K562 (cell line): ENCODE data around the gene WFIKKN2. TPM values are rescaled to one million over a fixed set of nuclear protein-coding genes. Genes with fewer than 3 reads are reported as not detected.
A peak's percentile ranks its signal among the peaks of the same experiment; 100 is the strongest.
"Not testable (repeated sequence)": the region's sequence is repeated elsewhere in the genome, so short reads cannot be mapped to it uniquely, and the experiment has no call there.

Source experiments
- ATAC-seq: fragments of 200-7000 bp; cut with Tn5 transposase; 3 replicates; pipeline ENCODE4 v1.9.1; 2020; ENCODE audit warnings: moderate library complexity
- BruUV-seq: library from RNA; stranded (reverse); fragments of 400-500 nt; replicated peaks from 2 replicates; lab custom pipeline; 2021; lab: Mats Ljungman, UMichigan
- CTCF ChIA-PET: fragments of 300-600 bp; formaldehyde crosslinking; extraction: SDS; loops from one replicate; lab custom pipeline; 2021; ENCODE audit warnings: low intra/inter-chr PET ratio; lab: Yijun Ruan, JAX
- POLR2A ChIA-PET: fragments of 300-600, 350-650 bp; sonication (Branson Sonifier 250); formaldehyde crosslinking; extraction: SDS; loops from one replicate; lab custom pipeline; 2021; ENCODE audit warnings: antibody characterized with exemption, inconsistent platforms; lab: Yijun Ruan, JAX
- DNase-seq, 4 experiments: peaks; one replicate each; pipeline versions ENCODE4 v3.0.0 to v3.0.0-alpha.2; 2011 to 2018; ENCODE audit warnings: low spot score in 3 of 4, mixed read lengths in 3 of 4; ENCODE audit errors: extremely low read depth in 1 of 4
- FAIRE-seq: peaks from 2 replicates; lab custom pipeline; 2011; peaks lifted over from hg19 to GRCh38; lab: Jason Lieb, UNC
- H2AFZ ChIP-seq: 2 replicates; pipeline ENCODE4 v1.6.0; 2011; ENCODE audit warnings: low read depth, low read length, control low read depth, inconsistent platforms
- H3K27ac ChIP-seq: fragments of 200-600 bp; 3 replicates; pipeline ENCODE4 v1.8.0; 2011; ENCODE audit warnings: low read depth, mild to moderate bottlenecking, control low read depth, inconsistent platforms, low read length, moderate library complexity, mixed read lengths; ENCODE audit errors: extremely low read depth
- H3K27me3 ChIP-seq, 2 experiments: fragments of 300-600 bp in 1 of 2; 2 replicates in 1 of 2; 3 replicates in 1 of 2; pipeline versions ENCODE4 v1.6.0 to v1.8.0; 2011; ENCODE audit warnings: inconsistent platforms in 2 of 2, low read length in 2 of 2, mild to moderate bottlenecking in 1 of 2, mixed read lengths in 1 of 2, moderate library complexity in 1 of 2; ENCODE audit not compliant: control insufficient read depth in 2 of 2, insufficient read depth in 2 of 2
- H3K36me3 ChIP-seq: fragments of 300-600 bp; 3 replicates; pipeline ENCODE4 v1.8.0; 2011; ENCODE audit warnings: mild to moderate bottlenecking, low read length, inconsistent platforms; ENCODE audit not compliant: control insufficient read depth, insufficient read depth
- H3K4me1 ChIP-seq, 2 experiments: fragments of 200-600 bp in 1 of 2; replicated peaks in 1 of 2; 2 replicates in 1 of 2; 3 replicates in 1 of 2; pipeline versions ENCODE4 v1.5.1 to v1.8.0; 2011; ENCODE audit warnings: inconsistent platforms in 2 of 2, low read length in 2 of 2, mild to moderate bottlenecking in 1 of 2, mixed read lengths in 1 of 2, moderate library complexity in 1 of 2; ENCODE audit not compliant: control insufficient read depth in 2 of 2, insufficient read depth in 2 of 2
- H3K4me2 ChIP-seq: 2 replicates; pipeline ENCODE4 v1.6.1; 2011; ENCODE audit warnings: low read length, control low read depth, inconsistent platforms, mixed read lengths; ENCODE audit not compliant: insufficient read depth
- H3K4me3 ChIP-seq: fragments of 200-600 bp; sonication (generic), shearing (Covaris generic); 2 replicates; pipeline ENCODE4 v1.5.1; 2016; ENCODE audit warnings: control low read depth, inconsistent platforms
- H3K79me2 ChIP-seq: fragments of 200-600 bp; 3 replicates; pipeline ENCODE4 v1.8.0; 2011; ENCODE audit warnings: low read length, inconsistent platforms; ENCODE audit not compliant: control insufficient read depth, insufficient read depth
- H3K9ac ChIP-seq, 2 experiments: 2 replicates each; pipeline versions ENCODE4 v1.6.0 to v1.6.1; 2011; ENCODE audit warnings: low read depth in 2 of 2, low read length in 2 of 2, control low read depth in 1 of 2, inconsistent platforms in 1 of 2, mild to moderate bottlenecking in 1 of 2, mixed read lengths in 1 of 2; ENCODE audit not compliant: insufficient read depth in 1 of 2
- H3K9me1 ChIP-seq: one replicate; pipeline ENCODE4 v1.6.0; 2011; ENCODE audit warnings: inconsistent platforms, mild to moderate bottlenecking, low read length, moderate library complexity; ENCODE audit not compliant: control insufficient read depth, insufficient read depth
- H3K9me3 ChIP-seq: replicated peaks from 2 replicates; pipeline ENCODE4 v1.5.1; 2011; ENCODE audit warnings: low read depth, low read length, inconsistent platforms; ENCODE audit not compliant: control insufficient read depth, insufficient read depth
- H4K20me1 ChIP-seq: replicated peaks from 2 replicates; pipeline ENCODE4 v1.6.1; 2011; ENCODE audit warnings: low read length, inconsistent platforms, mixed read lengths; ENCODE audit not compliant: control insufficient read depth, insufficient read depth
- GATAD2A ChIP-seq: fragments of 450-650 bp; IDR thresholded peaks from 2 replicates; pipeline ENCODE4 v1.6.1; 2017
- HNRNPK ChIP-seq: fragments of 200-400 bp; formaldehyde crosslinking; IDR thresholded peaks from one replicate; pipeline ENCODE4 v1.6.1; 2018; ENCODE audit warnings: mild to moderate bottlenecking, low read depth, low read length; ENCODE audit not compliant: poor library complexity, severe bottlenecking
- MCM7 ChIP-seq, 2 experiments: fragments of 450-650 bp; IDR thresholded peaks; 2 replicates each; pipeline ENCODE4 v1.6.1; 2016 to 2018
- PCBP1 ChIP-seq: fragments of 200-400 bp; formaldehyde crosslinking; IDR thresholded peaks from 2 replicates; pipeline ENCODE4 v1.6.1; 2018; ENCODE audit warnings: mild to moderate bottlenecking, low read depth, low read length; ENCODE audit not compliant: poor library complexity, severe bottlenecking
- PCBP2 ChIP-seq: fragments of 200-400 bp; formaldehyde crosslinking; IDR thresholded peaks from 2 replicates; pipeline ENCODE4 v1.6.1; 2018; ENCODE audit warnings: low read length, low read depth, mild to moderate bottlenecking, moderate library complexity; ENCODE audit not compliant: poor library complexity, severe bottlenecking
- PYGO2 ChIP-seq: fragments of 450-650 bp; IDR thresholded peaks from 2 replicates; pipeline ENCODE4 v1.6.1; 2016; ENCODE audit warnings: mild to moderate bottlenecking, missing genetic modification characterization, moderate library complexity, missing compliant biosample characterization
- RFX1 ChIP-seq: fragments of 450-650 bp; IDR thresholded peaks from 2 replicates; pipeline ENCODE4 v1.6.1; 2016; ENCODE audit warnings: mild to moderate bottlenecking, moderate library complexity
- RNF2 ChIP-seq: sonication (generic); IDR thresholded peaks from 2 replicates; pipeline ENCODE4 v1.6.1; 2016
- SIX5 ChIP-seq, 2 experiments: IDR thresholded peaks; 2 replicates each; pipeline ENCODE4 v1.6.1; 2011; ENCODE audit warnings: low read length in 2 of 2, borderline replicate concordance in 1 of 2, low read depth in 1 of 2, mild to moderate bottlenecking in 1 of 2, moderate library complexity in 1 of 2; ENCODE audit not compliant: insufficient read depth in 1 of 2
- SMARCA4 ChIP-seq: fragments of 450-650 bp; IDR thresholded peaks from 2 replicates; pipeline ENCODE4 v1.6.1; 2016
- SRSF9 ChIP-seq: fragments of 200-400 bp; formaldehyde crosslinking; IDR thresholded peaks from 2 replicates; pipeline ENCODE4 v1.6.1; 2017; ENCODE audit warnings: low read depth, low read length, borderline replicate concordance
- XRCC3 ChIP-seq: fragments of 450-650 bp; IDR thresholded peaks from 2 replicates; pipeline ENCODE4 v1.6.1; 2017; ENCODE audit warnings: mild to moderate bottlenecking, moderate library complexity
- WGBS: fragments of 100-300 bp; shearing (Covaris generic); methylation state at CpG from one replicate; pipeline ENCODE4 v1.1.6; 2016; ENCODE audit warnings: low coverage, mixed read lengths; ENCODE audit not compliant: insufficient coverage; ENCODE audit errors: missing lambda C conversion rate; 5-methylcytosine and 5-hydroxymethylcytosine counted together
- in situ Hi-C: fragments of 300-500 bp; cut with MboI; formaldehyde crosslinking; loops from 4 replicates; pipeline ENCODE4 v1.15.0; 2018; ENCODE audit warnings: inconsistent platforms, mixed read lengths
- intact Hi-C: fragments of 100-400 bp; cut with micrococcal nuclease; formaldehyde crosslinking; loops from 2 replicates; pipeline ENCODE4 v1.14.2; 2022
- polyA plus RNA-seq, 8 experiments: library from polyadenylated mRNA; depleted of rRNA in 4 of 8; stranded (reverse) in 5 of 8; unstranded in 3 of 8; fragments of >200 nt; fragmentation: Nextera tagmentation in 2 of 8; fragmentation: Illumina TruSeq in 1 of 8; extraction: Ambion mirVana in 2 of 8; extraction: Trizol in 1 of 8; gene quantifications; 2 replicates each; pipeline versions ENCODE4 v1.2.1 to v1.2.3, GENCODE V29; 2011 to 2014; ENCODE audit warnings: inconsistent platforms in 1 of 8, missing spikeins in 1 of 8
- total RNA-seq, 7 experiments: library from RNA; depleted of rRNA in 6 of 7; stranded (reverse); fragments of >200 nt in 6 of 7; fragmentation: Illumina TruSeq in 2 of 7; extraction: Trizol in 2 of 7; gene quantifications; 2 replicates each; pipeline versions ENCODE4 v1.2.1 to v1.2.3, GENCODE V29; 2011 to 2021; ENCODE audit warnings: low replicate concordance in 1 of 7
- TF ChIP-seq, protein P1 (sequence below), 2 experiments: IDR thresholded peaks; 2 replicates each; pipeline ENCODE4 v1.6.1; 2012; ENCODE audit warnings: improper control_type of control experiment in 2 of 2, low read depth in 2 of 2, low read length in 2 of 2, borderline replicate concordance in 1 of 2

WFIKKN2 gene
- total and polyA plus RNA-seq, 9 of the 15 experiments (the other 6 are each of a cell fraction or from before 2014, with no cell fraction given), result 0.07 TPM; not detected in 8

DNA sequence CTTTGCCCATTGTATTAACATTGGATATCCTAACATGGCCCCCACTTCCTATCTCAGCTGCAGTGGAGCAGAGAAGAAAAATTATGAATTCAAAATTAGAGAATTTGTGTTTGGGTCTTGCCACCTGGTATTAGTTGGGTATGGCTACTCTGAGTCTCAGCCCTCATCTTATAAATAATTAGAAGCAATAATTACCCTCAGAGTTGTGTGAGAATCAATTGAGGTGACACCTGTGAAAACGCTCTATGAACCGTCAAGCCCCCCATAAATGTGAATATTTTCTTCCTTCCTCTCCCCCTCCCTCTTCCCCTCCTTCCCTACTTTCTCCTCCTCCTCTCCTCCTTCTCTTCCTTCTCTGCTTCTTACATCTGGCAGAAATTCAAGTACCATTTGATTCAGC, 39.7 kb downstream of the WFIKKN2 start:
- Histone ChIP-seq H3K36me3 (no peaks in the 10 kb centered on the region), H3K27ac (no peak overlapping the region), H3K4me2 (no peak overlapping the region), H3K27me3 (no peaks in the 10 kb centered on the region), H2AFZ (no peak overlapping the region; the same call in 1 of the 2 replicates), H4K20me1 (no peaks in the 10 kb centered on the region), H3K9ac (no peak overlapping the region), H3K4me1 (peaks cover 0 to 5% of the 10 kb centered on the region in 2 experiments; a peak in 1 of 5 replicates), H3K9me3 (peaks cover 1% of the 10 kb centered on the region), H3K9me1 (no peaks in the 10 kb centered on the region), H3K79me2 (no peaks in the 10 kb centered on the region), H3K4me3 (no peak overlapping the region)
- in situ Hi-C loops, result no loop called here
- BruUV-seq, result no TSS peak
- ATAC-seq, result no peak
- no peak for TF ChIP-seq MCM7 (IDR thresholded peaks at IDR 0.05)
- TF ChIP-seq XRCC3, result no peak
- no peak for TF ChIP-seq RFX1
- TF ChIP-seq SMARCA4, result no peak
- peak; percentile 29 for TF ChIP-seq PCBP1
- TF ChIP-seq SRSF9, result no peak
- no peak for TF ChIP-seq RNF2
- no peak for TF ChIP-seq GATAD2A
- no peak for TF ChIP-seq PYGO2 (tag)
- peak; percentile 28 for TF ChIP-seq HNRNPK
- TF ChIP-seq, protein P1, sequence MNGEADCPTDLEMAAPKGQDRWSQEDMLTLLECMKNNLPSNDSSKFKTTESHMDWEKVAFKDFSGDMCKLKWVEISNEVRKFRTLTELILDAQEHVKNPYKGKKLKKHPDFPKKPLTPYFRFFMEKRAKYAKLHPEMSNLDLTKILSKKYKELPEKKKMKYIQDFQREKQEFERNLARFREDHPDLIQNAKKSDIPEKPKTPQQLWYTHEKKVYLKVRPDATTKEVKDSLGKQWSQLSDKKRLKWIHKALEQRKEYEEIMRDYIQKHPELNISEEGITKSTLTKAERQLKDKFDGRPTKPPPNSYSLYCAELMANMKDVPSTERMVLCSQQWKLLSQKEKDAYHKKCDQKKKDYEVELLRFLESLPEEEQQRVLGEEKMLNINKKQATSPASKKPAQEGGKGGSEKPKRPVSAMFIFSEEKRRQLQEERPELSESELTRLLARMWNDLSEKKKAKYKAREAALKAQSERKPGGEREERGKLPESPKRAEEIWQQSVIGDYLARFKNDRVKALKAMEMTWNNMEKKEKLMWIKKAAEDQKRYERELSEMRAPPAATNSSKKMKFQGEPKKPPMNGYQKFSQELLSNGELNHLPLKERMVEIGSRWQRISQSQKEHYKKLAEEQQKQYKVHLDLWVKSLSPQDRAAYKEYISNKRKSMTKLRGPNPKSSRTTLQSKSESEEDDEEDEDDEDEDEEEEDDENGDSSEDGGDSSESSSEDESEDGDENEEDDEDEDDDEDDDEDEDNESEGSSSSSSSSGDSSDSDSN (IDR thresholded peaks at IDR 0.05; ENCODE audit: borderline replicate concordance in 1 of 2, low read depth in 2 of 2, low read length in 2 of 2), result no peak
- peak; percentile 76 for TF ChIP-seq PCBP2
- TF ChIP-seq SIX5 (IDR thresholded peaks at IDR 0.05; ENCODE audit: borderline replicate concordance in 1 of 2, insufficient read depth in 1 of 2, low read depth in 1 of 2, low read length in 2 of 2), result no peak
- POLR2A ChIA-PET, result interaction anchor here (0.9 to 1.6 kb wide), 2 partner anchors 9 to 27 kb away, joined by 3 to 11 read pairs; partner anchors contain the start of gene TOB1
- intact Hi-C loops, result no loop called here
- WGBS, result 65% methylated on average over 2 of the region's 2 CpGs
- no peak for FAIRE-seq
- CTCF ChIA-PET, result no interaction called here
- DNase-seq, result no peak

DNA sequence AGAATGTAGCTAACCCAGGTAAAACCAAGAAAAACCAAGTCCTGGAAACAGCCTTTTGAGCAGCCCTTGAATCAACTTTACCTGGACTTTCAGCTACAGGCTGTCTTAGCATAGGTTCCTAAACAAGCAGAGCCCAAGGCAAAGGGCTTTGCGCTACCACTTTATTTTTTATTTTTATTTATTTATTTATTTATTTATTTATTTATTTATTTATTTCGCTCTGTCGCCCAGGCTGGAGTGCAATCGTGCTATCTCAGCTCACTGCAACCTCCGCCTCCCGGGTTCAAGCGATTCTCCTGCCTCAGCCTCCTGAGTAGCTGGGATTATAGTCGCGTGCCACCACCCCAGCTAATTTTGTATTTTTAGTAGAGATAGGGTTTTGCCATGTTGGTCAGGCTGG, 41.7 kb downstream of the WFIKKN2 start:
- H3K4me2 ChIP-seq, H3K9ac ChIP-seq, ATAC-seq, H3K27ac ChIP-seq, H3K4me1 ChIP-seq, H2AFZ ChIP-seq, DNase-seq, H3K9me3 ChIP-seq, FAIRE-seq, H3K79me2 ChIP-seq, H3K9me1 ChIP-seq, H3K27me3 ChIP-seq, in situ Hi-C loops, H4K20me1 ChIP-seq, BruUV-seq, H3K4me3 ChIP-seq, intact Hi-C loops, CTCF ChIA-PET, H3K36me3 ChIP-seq: not testable (repeated sequence)
- POLR2A ChIA-PET, result interaction anchor here (2.5 kb wide), 1 partner anchor 10 kb away, joined by 17 read pairs; the partner anchor contains the start of gene TOB1
- 58% methylated on average over 8 of the region's 9 CpGs for WGBS
